Measurements from ENCODE around the gene FAM111B.
"Not testable (repeated sequence)": the region's sequence is repeated elsewhere in the genome, so short reads cannot be mapped to it uniquely, and the experiment has no call there.

FAM111B gene

GRCh38 chr11:59062602-59063529, 44.2 kb upstream of the FAM111B start:
- H3K4me1 ChIP-seq (ENCODE audit: control insufficient read depth, insufficient read depth, low read depth, low read length) = peaks cover 3% of the 10 kb centered on the region
- no peaks in the 10 kb centered on the region for H3K36me3 ChIP-seq (ENCODE audit: control insufficient read depth in 1 of 2, insufficient read depth in 2 of 2, low read depth in 1 of 2, low read length in 2 of 2)
- no peak overlapping the region for H3K4me3 ChIP-seq (ENCODE audit: insufficient read depth in 1 of 2, low read depth in 1 of 2, low read length in 2 of 2)
- no peak overlapping the region for H3K9ac ChIP-seq (ENCODE audit: low read length)
- H3K27ac ChIP-seq (ENCODE audit: low read length, poor library complexity, severe bottlenecking) = no peak overlapping the region
- no peak overlapping the region for H3K23ac ChIP-seq (ENCODE audit: low read length in 2 of 2)
- no peak overlapping the region for H2AFZ ChIP-seq (ENCODE audit: low read depth, low read length)
- H2BK5ac ChIP-seq (ENCODE audit: low read depth, low read length, poor library complexity, severe bottlenecking) = no peak overlapping the region
- no peak overlapping the region for H3K4me2 ChIP-seq (ENCODE audit: low read length, poor library complexity, severe bottlenecking)
- no peak overlapping the region for H4K91ac ChIP-seq (ENCODE audit: low read length)
- H3K18ac ChIP-seq (ENCODE audit: low read depth in 1 of 2, low read length in 2 of 2) = no peak overlapping the region
- no peaks in the 10 kb centered on the region for H3K79me1 ChIP-seq (replicated peaks; ENCODE audit: low read length, poor library complexity, severe bottlenecking)
- no peak overlapping the region for H4K8ac ChIP-seq (ENCODE audit: low read length)
- H2BK120ac ChIP-seq (ENCODE audit: low read depth, low read length) = no peak overlapping the region
- DNase-seq = no peak
- 79% methylated on average over 46 of the region's 56 CpGs for WGBS
- no peak overlapping the region for H3K14ac ChIP-seq (ENCODE audit: low read length in 2 of 2)
- H3K9me3 ChIP-seq (ENCODE audit: control insufficient read depth, low read length) = no peaks in the 10 kb centered on the region
- H3K27me3 ChIP-seq (ENCODE audit: control insufficient read depth in 1 of 2, insufficient read depth in 1 of 2, low read length in 2 of 2) = peaks cover 3 to 62% of the 10 kb centered on the region in 2 experiments
- no peak overlapping the region for H2BK15ac ChIP-seq (ENCODE audit: low read depth, poor library complexity, severe bottlenecking)
- no peak overlapping the region for H2BK12ac ChIP-seq (ENCODE audit: low read length in 2 of 2)
- no peak overlapping the region for H2AK5ac ChIP-seq (ENCODE audit: low read length, severe bottlenecking)
- H3K4ac ChIP-seq (ENCODE audit: low read depth in 1 of 2, low read length in 2 of 2) = no peak overlapping the region

- not testable (repeated sequence) for H2AK5ac ChIP-seq (ENCODE audit: low read length, severe bottlenecking); DNase-seq; H3K36me3 ChIP-seq (ENCODE audit: control insufficient read depth in 1 of 2, insufficient read depth in 2 of 2, low read depth in 1 of 2, low read length in 2 of 2); H3K4ac ChIP-seq (ENCODE audit: low read depth in 1 of 2, low read length in 2 of 2); H2BK12ac ChIP-seq (ENCODE audit: low read length in 2 of 2); H2BK5ac ChIP-seq (ENCODE audit: low read depth, low read length, poor library complexity, severe bottlenecking); H3K4me3 ChIP-seq (ENCODE audit: insufficient read depth in 1 of 2, low read depth in 1 of 2, low read length in 2 of 2); H3K14ac ChIP-seq (ENCODE audit: low read length in 2 of 2); H4K91ac ChIP-seq (ENCODE audit: low read length); H3K9me3 ChIP-seq (ENCODE audit: control insufficient read depth, low read length); H3K18ac ChIP-seq (ENCODE audit: low read depth in 1 of 2, low read length in 2 of 2); H4K8ac ChIP-seq (ENCODE audit: low read length); H3K9ac ChIP-seq (ENCODE audit: low read length); H2BK15ac ChIP-seq (ENCODE audit: low read depth, poor library complexity, severe bottlenecking); H2AFZ ChIP-seq (ENCODE audit: low read depth, low read length); H3K23ac ChIP-seq (ENCODE audit: low read length in 2 of 2); H3K4me1 ChIP-seq (ENCODE audit: control insufficient read depth, insufficient read depth, low read depth, low read length); H3K79me1 ChIP-seq (replicated peaks; ENCODE audit: low read length, poor library complexity, severe bottlenecking); H3K27ac ChIP-seq (ENCODE audit: low read length, poor library complexity, severe bottlenecking); H2BK120ac ChIP-seq (ENCODE audit: low read depth, low read length); H3K4me2 ChIP-seq (ENCODE audit: low read length, poor library complexity, severe bottlenecking)
- peaks cover 3 to 62% of the 10 kb centered on the region in 2 experiments for H3K27me3 ChIP-seq (ENCODE audit: control insufficient read depth in 1 of 2, insufficient read depth in 1 of 2, low read length in 2 of 2)
- 73% methylated on average over 14 of the region's 14 CpGs for WGBS
Measured at GRCh38 chr11:59063996-59064727, 42.9 kb upstream of the FAM111B start.

DNA sequence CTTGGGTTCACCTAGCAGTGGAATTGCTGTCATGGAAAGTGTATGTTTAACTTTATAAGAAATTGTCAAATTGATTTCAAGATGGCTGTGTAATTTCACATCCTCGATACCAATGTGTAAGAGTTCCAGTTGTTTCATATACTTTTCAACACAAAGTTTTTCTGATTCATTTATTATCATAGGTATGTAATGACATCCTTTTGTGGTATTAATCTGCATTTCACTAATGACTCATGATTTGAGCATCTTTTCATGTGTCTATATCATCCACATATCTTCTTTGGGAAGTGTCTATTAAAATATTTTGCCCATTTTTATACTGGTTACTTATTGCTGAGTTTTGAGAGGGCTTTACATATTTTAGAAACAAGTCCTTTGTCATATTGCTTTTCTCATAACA, 38.0 kb upstream of the FAM111B start:
- peaks cover 10 to 53% of the 10 kb centered on the region in 2 experiments for H3K27me3 ChIP-seq (ENCODE audit: control insufficient read depth in 1 of 2, insufficient read depth in 1 of 2, low read length in 2 of 2)
- peaks cover 6% of the 10 kb centered on the region for H3K9me3 ChIP-seq (ENCODE audit: control insufficient read depth, low read length)
- no peak overlapping the region for H2BK120ac ChIP-seq (ENCODE audit: low read depth, low read length)
- H3K23ac ChIP-seq (ENCODE audit: low read length in 2 of 2) = no peak overlapping the region
- no peak overlapping the region for H4K8ac ChIP-seq (ENCODE audit: low read length)
- H2BK5ac ChIP-seq (ENCODE audit: low read depth, low read length, poor library complexity, severe bottlenecking) = no peak overlapping the region
- H2AFZ ChIP-seq (ENCODE audit: low read depth, low read length) = no peak overlapping the region
- H2BK15ac ChIP-seq (ENCODE audit: low read depth, poor library complexity, severe bottlenecking) = no peak overlapping the region
- H2BK12ac ChIP-seq (ENCODE audit: low read length in 2 of 2) = no peak overlapping the region
- H2AK5ac ChIP-seq (ENCODE audit: low read length, severe bottlenecking) = no peak overlapping the region
- H3K4me2 ChIP-seq (ENCODE audit: low read length, poor library complexity, severe bottlenecking) = no peak overlapping the region
- no peak for DNase-seq
- WGBS = no CpG with 5 or more reads among the region's 1 CpG
- no peak overlapping the region for H3K4ac ChIP-seq (ENCODE audit: low read depth in 1 of 2, low read length in 2 of 2)
- no peak overlapping the region for H3K14ac ChIP-seq (ENCODE audit: low read length in 2 of 2)
- no peak overlapping the region for H3K4me3 ChIP-seq (ENCODE audit: insufficient read depth in 1 of 2, low read depth in 1 of 2, low read length in 2 of 2)
- no peak overlapping the region for H4K91ac ChIP-seq (ENCODE audit: low read length)
- no peaks in the 10 kb centered on the region for H3K36me3 ChIP-seq (ENCODE audit: control insufficient read depth in 1 of 2, insufficient read depth in 2 of 2, low read depth in 1 of 2, low read length in 2 of 2)
- H3K18ac ChIP-seq (ENCODE audit: low read depth in 1 of 2, low read length in 2 of 2) = no peak overlapping the region
- no peak overlapping the region for H3K9ac ChIP-seq (ENCODE audit: low read length)
- no peaks in the 10 kb centered on the region for H3K79me1 ChIP-seq (replicated peaks; ENCODE audit: low read length, poor library complexity, severe bottlenecking)
- H3K27ac ChIP-seq (ENCODE audit: low read length, poor library complexity, severe bottlenecking) = no peak overlapping the region
- no peaks in the 10 kb centered on the region for H3K4me1 ChIP-seq (ENCODE audit: control insufficient read depth, insufficient read depth, low read depth, low read length)

GRCh38 chr11:59076876-59077571, 30.0 kb upstream of the FAM111B start:
- Histone ChIP-seq H3K79me1 (replicated peaks; ENCODE audit: low read length, poor library complexity, severe bottlenecking) (no peaks in the 10 kb centered on the region), H4K91ac (ENCODE audit: low read length) (no peak overlapping the region), H3K4me2 (ENCODE audit: low read length, poor library complexity, severe bottlenecking) (no peak overlapping the region), H3K9me3 (ENCODE audit: control insufficient read depth, low read length) (peaks cover 6% of the 10 kb centered on the region), H3K23ac (ENCODE audit: low read length in 2 of 2) (no peak overlapping the region), H2BK15ac (ENCODE audit: low read depth, poor library complexity, severe bottlenecking) (no peak overlapping the region), H2AK5ac (ENCODE audit: low read length, severe bottlenecking) (no peak overlapping the region), H3K4me1 (ENCODE audit: control insufficient read depth, insufficient read depth, low read depth, low read length) (no peaks in the 10 kb centered on the region), H3K14ac (ENCODE audit: low read length in 2 of 2) (no peak overlapping the region), H3K4me3 (ENCODE audit: insufficient read depth in 1 of 2, low read depth in 1 of 2, low read length in 2 of 2) (no peak overlapping the region), H3K9ac (ENCODE audit: low read length) (no peak overlapping the region), H3K27me3 (ENCODE audit: control insufficient read depth in 1 of 2, insufficient read depth in 1 of 2, low read length in 2 of 2) (peaks cover 0 to 3% of the 10 kb centered on the region in 2 experiments), H3K27ac (ENCODE audit: low read length, poor library complexity, severe bottlenecking) (no peak overlapping the region), H2BK12ac (ENCODE audit: low read length in 2 of 2) (no peak overlapping the region), H3K4ac (ENCODE audit: low read depth in 1 of 2, low read length in 2 of 2) (no peak overlapping the region), H2BK120ac (ENCODE audit: low read depth, low read length) (no peak overlapping the region), H2BK5ac (ENCODE audit: low read depth, low read length, poor library complexity, severe bottlenecking) (no peak overlapping the region), H3K36me3 (ENCODE audit: control insufficient read depth in 1 of 2, insufficient read depth in 2 of 2, low read depth in 1 of 2, low read length in 2 of 2) (no peaks in the 10 kb centered on the region), H4K8ac (ENCODE audit: low read length) (no peak overlapping the region), H3K18ac (ENCODE audit: low read depth in 1 of 2, low read length in 2 of 2) (no peak overlapping the region), H2AFZ (ENCODE audit: low read depth, low read length) (no peak overlapping the region)
- no peak for DNase-seq
- WGBS = 90% methylated on average over 7 of the region's 8 CpGs
